ENCODE data around the gene LIPC.

The LIPC gene

DNA sequence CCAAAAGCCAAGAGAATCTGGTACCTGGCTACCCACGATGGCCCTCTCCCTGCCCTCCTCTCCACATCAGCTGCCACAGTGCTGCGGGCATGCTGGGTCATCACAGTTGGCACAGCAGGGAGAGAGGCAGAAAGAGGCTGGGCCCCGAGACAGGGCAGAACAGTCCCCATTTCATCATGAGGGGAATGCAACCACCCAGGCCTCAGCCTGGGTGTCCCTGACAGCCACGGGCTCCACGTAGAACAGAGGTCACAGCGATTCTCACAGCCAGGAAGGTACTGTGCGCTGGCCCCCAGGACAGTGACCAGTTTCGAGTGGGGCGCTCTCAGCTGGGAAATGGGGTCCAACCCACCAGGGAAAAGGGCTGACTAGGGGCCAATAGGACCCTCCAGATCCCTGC is 6.3 kb downstream of the LIPC start:
- H3K4me3 Mint-ChIP-seq, result no peak overlapping the region
- H3K27me3 Mint-ChIP-seq, result no peaks in the 10 kb centered on the region
- no peaks in the 10 kb centered on the region for H3K9me3 Mint-ChIP-seq
- H3K27ac Mint-ChIP-seq, result no peak overlapping the region
- H3K4me1 Mint-ChIP-seq, result peaks cover 21% of the 10 kb centered on the region
- H3K36me3 Mint-ChIP-seq, result no peaks in the 10 kb centered on the region

DNA sequence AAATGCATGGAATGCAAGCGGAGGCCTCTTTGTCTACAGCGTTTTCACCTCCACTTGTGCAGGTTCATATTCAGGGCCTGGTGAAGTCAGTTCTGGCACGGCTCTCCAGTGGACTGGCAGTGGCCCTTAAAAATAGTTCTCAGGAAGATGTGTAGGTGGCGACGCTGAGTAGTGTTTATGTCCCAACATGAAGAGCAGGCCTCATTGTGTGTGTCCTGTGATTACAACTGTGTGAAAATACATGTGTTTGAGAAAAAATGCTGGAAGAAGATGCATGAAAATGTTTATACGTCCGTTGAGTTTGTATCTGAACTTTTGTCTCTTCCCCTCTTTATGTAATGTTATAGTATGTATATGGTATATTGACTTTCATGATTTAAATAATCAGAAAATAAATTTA is 7.2 kb downstream of the LIPC start:
- Mint-ChIP-seq H3K27me3 (no peaks in the 10 kb centered on the region), H3K36me3 (no peaks in the 10 kb centered on the region), H3K4me1 (peaks cover 27% of the 10 kb centered on the region), H3K4me3 (no peak overlapping the region), H3K9me3 (no peaks in the 10 kb centered on the region), H3K27ac (no peak overlapping the region)

DNA sequence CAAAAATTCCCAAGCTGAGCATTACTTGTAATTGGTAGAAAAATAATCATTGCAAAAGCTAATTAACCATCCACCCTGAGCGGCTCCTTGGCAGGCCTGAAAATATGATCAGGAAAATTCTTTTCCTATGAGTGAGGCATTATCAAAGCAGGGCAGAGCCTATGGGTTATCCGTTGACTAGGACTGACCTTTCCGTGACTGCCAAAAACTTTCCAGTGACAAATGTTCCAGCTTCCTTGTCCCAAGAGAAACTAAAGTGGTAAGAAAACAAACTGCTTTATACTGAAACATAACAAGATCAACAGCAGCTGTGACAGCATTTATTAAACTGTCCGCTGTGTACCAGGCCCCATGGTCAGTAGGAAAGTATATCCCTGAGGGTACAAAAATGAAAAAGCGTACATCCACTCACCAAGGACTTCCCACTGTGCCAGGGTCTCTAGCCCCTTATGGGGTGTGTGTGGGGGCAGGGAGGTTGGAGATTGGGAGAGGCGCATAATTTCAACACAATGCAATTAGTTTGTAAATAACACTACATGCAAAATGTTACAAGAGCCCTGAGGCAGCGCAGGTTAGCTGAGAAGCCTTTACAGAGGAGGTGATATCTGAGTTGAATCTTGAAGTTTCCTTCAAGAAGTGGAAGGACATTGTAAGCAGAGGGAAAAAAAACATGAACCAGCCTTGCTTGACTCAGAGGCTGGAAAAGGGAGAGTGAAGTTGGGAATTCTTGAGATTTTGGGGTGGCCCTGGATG is 8.5 kb downstream of the LIPC start:
- peaks cover 31% of the 10 kb centered on the region for H3K4me1 Mint-ChIP-seq
- no peak overlapping the region for H3K4me3 Mint-ChIP-seq
- H3K27me3 Mint-ChIP-seq, result no peaks in the 10 kb centered on the region
- no peaks in the 10 kb centered on the region for H3K9me3 Mint-ChIP-seq
- H3K36me3 Mint-ChIP-seq, result no peaks in the 10 kb centered on the region
- H3K27ac Mint-ChIP-seq, result peak overlapping the region; percentile 46

DNA sequence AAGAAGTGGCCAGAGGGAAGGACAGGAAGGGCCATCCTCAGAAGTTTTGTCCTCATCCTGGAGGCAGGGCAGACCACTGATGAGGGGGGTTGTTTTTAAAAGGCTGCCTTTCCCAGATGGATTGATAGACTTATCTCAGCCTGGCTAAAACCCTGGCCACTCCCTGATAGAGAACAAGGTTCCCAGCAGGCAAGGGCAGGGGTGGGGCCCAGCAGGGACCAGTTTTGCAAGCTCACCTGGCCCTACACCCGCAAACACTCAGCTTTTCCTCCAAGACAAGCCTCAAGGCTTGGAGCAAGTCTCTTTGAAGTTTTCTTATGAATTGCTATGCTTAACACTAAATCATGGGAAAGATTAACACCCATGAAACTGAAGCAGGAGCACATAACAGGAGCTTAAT is 9.1 kb downstream of the LIPC start:
- Mint-ChIP-seq H3K27ac (no peak overlapping the region), H3K9me3 (no peaks in the 10 kb centered on the region), H3K36me3 (no peaks in the 10 kb centered on the region), H3K4me3 (no peak overlapping the region), H3K27me3 (no peaks in the 10 kb centered on the region), H3K4me1 (peaks cover 31% of the 10 kb centered on the region)

DNA sequence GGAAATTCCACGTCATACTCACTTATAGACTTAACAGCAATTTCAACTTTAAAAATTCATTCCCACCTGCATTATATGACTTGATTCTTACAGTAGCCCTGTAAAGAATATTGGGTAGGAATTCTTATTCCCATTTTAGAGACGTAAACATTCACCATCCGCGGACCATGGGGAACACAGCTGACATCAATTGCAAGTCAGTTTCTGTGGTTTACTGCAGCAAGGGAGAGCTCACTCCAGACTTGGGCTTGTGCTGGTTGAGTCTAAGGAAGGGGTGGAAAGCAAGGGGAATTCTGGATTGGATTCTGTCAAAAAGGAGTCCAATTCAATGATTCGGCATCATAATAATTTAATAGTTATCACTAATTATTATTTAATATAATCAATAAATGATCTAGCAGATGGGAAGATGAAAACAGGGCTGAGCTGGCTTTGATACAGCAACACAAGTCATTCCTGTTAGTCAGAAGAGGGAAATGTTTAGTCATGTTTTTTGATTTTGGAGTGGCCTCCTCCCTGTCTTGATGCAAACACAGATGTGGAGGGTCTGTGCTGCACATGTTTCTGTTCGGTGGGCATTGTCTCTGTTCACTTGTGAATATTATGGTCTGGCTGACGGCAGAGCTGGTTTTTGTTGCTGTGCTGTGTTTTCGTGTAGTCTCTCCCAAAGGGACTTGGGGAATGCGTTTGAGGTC is 9.7 kb downstream of the LIPC start:
- Mint-ChIP-seq H3K27ac (no peak overlapping the region), H3K36me3 (no peaks in the 10 kb centered on the region), H3K27me3 (no peaks in the 10 kb centered on the region), H3K4me1 (peaks cover 31% of the 10 kb centered on the region), H3K4me3 (no peak overlapping the region), H3K9me3 (no peaks in the 10 kb centered on the region)

DNA sequence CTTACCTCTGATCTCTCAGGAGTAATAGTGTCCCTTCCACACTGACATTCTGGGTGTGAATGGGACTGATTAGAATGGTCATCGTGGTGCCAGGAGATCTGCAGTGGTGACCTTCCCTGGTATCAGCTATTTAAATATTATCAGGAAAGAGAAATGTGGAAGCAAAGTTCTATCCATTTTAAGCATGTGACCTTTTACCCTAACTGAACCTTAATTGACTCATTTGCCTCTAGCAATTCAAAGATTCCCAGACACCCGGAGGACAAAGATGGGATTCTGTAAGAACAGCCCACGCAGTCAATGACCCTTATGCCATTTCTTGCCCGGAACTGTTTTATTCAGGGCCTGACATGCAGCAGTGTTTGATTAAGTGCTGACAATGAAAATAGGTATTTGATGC is 10.3 kb downstream of the LIPC start:
- H3K27me3 Mint-ChIP-seq, result no peaks in the 10 kb centered on the region
- H3K27ac Mint-ChIP-seq, result peak overlapping the region; percentile 7
- H3K4me3 Mint-ChIP-seq, result no peak overlapping the region
- no peaks in the 10 kb centered on the region for H3K36me3 Mint-ChIP-seq
- no peaks in the 10 kb centered on the region for H3K9me3 Mint-ChIP-seq
- H3K4me1 Mint-ChIP-seq, result peaks cover 33% of the 10 kb centered on the region

DNA sequence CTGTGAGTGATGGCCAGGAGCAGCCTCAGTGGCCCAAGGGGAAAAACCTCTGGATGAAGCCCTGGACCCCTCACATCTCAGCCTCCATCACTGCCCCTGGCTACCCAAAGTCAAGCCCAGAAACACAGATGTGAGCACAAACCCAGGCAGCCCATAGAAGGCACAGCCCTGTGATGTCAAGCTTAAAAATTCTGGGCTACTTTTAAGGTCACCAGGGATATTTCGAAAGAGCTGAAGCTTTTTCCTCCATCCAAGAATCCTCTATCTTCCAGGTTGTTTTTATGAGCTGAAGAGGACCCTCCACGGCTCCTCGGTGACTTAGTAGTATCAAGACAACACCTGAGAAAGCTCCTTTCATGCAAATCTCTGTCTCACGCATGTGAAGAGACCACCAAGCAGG is 11.5 kb downstream of the LIPC start:
- H3K4me3 Mint-ChIP-seq, result no peak overlapping the region
- peaks cover 36% of the 10 kb centered on the region for H3K4me1 Mint-ChIP-seq
- no peaks in the 10 kb centered on the region for H3K9me3 Mint-ChIP-seq
- H3K27ac Mint-ChIP-seq, result peak overlapping the region; percentile 39
- H3K27me3 Mint-ChIP-seq, result no peaks in the 10 kb centered on the region
- no peaks in the 10 kb centered on the region for H3K36me3 Mint-ChIP-seq

DNA sequence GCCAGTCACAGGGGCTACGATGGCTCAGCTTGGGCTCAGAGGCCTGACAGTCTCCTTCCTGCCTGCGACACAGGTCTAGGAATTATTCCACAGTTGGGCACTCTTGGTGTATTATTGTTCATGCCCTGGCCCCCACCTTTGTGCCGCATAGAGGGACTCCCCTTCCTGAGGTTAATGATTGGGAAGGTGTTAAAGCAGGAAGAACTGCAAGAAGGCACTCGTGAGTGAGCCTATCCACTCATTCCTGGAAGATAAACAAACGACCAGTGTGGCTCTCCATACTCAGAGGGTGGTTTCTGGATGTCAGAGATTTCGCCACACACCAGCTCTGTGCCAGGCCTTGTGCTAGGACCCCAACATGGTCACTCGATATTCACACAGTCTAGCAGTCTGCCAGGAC is 12.3 kb downstream of the LIPC start:
- H3K27ac Mint-ChIP-seq, result no peak overlapping the region

DNA sequence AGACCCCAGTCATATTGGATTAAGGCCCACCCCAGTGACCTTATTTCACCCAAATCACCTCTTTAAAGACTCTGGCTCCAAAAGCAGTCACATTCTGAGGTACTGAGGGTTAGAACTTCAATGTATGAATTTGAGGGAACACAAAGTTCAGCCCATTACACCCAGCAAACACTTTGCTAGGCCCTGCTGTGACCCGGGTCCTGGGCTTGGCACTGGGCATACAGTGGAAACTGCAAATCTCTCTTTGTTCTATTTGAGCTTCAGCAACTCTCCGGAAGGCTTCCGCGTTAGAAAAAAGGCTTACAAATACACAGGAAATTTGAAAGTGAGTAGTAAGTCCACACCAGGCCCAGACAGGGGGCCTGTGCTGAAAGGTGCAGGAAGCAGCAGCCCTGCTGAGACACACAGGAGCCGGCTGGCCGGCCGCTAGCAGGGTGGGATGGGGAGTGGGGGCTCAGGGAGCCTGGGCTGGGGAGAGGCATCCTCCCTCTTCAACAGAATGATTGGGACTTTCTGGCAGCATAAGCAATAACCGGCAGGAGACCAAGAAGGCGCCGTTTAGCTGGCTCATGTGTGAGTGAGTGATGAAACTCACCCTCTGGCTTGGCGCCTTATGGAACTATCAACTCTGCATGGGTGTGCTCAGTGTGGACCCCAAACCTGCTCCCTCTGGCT is 13.0 kb downstream of the LIPC start:
- Mint-ChIP-seq H3K9me3 (no peaks in the 10 kb centered on the region), H3K4me3 (no peak overlapping the region)

More for the DNA sequence above, 12.3 kb downstream of the LIPC start:
- H3K27me3 Mint-ChIP-seq, result no peaks in the 10 kb centered on the region
- H3K4me3 Mint-ChIP-seq, result no peak overlapping the region
- no peaks in the 10 kb centered on the region for H3K9me3 Mint-ChIP-seq
- peaks cover 33% of the 10 kb centered on the region for H3K4me1 Mint-ChIP-seq
- no peaks in the 10 kb centered on the region for H3K36me3 Mint-ChIP-seq

DNA sequence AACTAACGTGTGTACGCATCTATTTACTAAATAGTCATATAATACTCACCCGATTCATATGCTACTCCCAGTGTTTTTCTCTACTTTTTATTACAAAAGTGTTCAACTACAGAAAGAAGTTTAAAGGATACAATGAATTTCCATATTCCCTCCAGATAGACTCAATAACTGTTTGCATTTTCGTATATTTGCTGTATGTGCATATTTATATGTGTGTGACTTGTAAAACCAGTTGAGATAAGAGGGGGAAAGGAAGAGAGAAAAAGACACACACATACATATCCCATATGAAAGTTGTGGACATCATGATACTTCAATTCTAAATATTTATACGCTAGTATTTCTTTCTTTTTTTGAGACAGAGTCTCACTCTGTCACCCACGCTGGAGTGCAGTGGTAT is 14.1 kb downstream of the LIPC start:
- no peak overlapping the region for H3K4me3 Mint-ChIP-seq

More for the DNA sequence above, 13.0 kb downstream of the LIPC start:
- H3K27me3 Mint-ChIP-seq, result no peaks in the 10 kb centered on the region
- peaks cover 31% of the 10 kb centered on the region for H3K4me1 Mint-ChIP-seq
- H3K27ac Mint-ChIP-seq, result no peak overlapping the region
- no peaks in the 10 kb centered on the region for H3K36me3 Mint-ChIP-seq

DNA sequence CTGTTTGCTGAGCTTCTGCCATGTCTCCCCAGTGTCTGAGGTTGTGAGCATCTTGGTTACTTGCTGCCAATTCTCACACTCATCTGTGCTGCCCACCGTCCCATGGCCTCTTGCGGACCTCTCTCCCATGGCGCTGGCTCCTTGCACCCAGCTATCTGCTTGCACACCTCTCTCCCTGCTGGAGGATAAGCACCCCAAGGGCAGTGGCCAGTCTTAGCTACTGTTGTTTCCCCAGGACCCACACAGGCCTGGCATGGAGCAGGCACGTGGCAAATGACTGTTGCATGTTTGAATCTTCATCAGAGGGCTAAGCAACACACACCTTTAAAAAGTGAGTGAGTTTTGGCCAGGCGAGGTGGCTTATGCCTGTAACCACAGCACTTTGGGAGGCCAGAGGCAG is 14.7 kb downstream of the LIPC start:
- H3K36me3 Mint-ChIP-seq, result no peaks in the 10 kb centered on the region
- no peak overlapping the region for H3K4me3 Mint-ChIP-seq
- H3K9me3 Mint-ChIP-seq, result no peaks in the 10 kb centered on the region
- H3K27ac Mint-ChIP-seq, result peak overlapping the region; percentile 57
- H3K4me1 Mint-ChIP-seq, result peaks cover 20% of the 10 kb centered on the region
- no peaks in the 10 kb centered on the region for H3K27me3 Mint-ChIP-seq

More for the DNA sequence above, 14.1 kb downstream of the LIPC start:
- Mint-ChIP-seq H3K36me3 (no peaks in the 10 kb centered on the region), H3K27ac (no peak overlapping the region), H3K27me3 (no peaks in the 10 kb centered on the region), H3K9me3 (no peaks in the 10 kb centered on the region), H3K4me1 (peaks cover 25% of the 10 kb centered on the region)

DNA sequence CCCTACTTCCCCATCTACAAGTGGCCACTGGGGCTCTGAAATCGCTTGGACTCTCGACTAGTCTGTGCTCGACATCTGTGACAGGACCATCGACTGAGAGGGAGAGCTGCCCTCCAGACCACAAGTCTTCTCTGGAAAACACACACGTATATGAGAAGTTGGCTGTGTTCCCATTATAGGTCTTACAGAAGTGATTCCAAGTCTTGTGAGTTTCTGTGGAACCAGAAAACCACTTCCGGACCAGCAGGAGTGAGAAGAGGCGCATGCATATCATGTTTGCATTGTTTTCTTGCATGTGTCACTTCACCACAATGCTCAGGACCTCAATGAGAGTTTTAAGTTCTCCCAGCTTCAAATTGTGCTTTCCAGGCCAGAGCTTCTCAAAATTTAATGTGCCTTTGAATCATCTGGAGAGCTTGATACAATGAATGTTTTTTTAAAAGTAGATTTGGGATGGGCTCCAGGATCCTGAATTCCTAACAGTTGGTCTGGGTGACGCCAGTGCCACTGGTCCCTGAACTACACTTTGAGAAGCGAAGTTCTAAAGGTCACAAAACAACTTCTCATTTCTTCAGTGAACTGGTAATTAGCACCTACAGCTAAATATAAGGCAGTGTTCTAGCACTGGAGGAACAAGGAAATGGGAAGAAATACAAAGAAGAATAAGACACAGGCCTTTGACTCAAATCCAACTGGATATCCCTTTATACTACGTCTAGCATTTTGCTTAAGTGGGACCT is 15.7 kb downstream of the LIPC start:
- Mint-ChIP-seq H3K9me3 (no peaks in the 10 kb centered on the region), H3K27ac (no peak overlapping the region), H3K4me1 (peaks cover 15% of the 10 kb centered on the region), H3K36me3 (no peaks in the 10 kb centered on the region), H3K27me3 (no peaks in the 10 kb centered on the region), H3K4me3 (peak overlapping the region; percentile 3)

DNA sequence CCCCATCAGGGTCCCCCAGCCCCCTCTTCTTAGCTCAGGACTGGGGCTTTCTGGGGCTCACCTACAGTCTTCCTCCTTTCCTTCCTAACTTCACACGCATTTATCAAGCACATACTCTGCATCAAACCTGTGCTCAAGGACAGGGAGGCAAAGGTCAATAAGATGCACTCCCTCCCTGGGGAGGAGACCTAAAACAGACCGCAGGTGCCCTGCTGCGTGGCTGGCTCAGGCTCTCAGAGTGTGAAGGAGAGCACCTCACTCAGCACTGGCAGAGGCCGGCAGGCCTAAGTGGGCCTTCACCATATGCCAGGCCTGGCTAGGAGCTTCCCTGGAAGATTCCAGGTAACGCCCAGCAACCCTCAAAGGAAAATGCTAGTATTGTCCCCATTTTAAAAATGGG is 16.5 kb downstream of the LIPC start:
- H3K36me3 Mint-ChIP-seq, result peaks cover 3% of the 10 kb centered on the region
- H3K4me3 Mint-ChIP-seq, result no peak overlapping the region
- H3K4me1 Mint-ChIP-seq, result peaks cover 20% of the 10 kb centered on the region
- H3K27ac Mint-ChIP-seq, result no peak overlapping the region
- no peaks in the 10 kb centered on the region for H3K27me3 Mint-ChIP-seq
- no peaks in the 10 kb centered on the region for H3K9me3 Mint-ChIP-seq

DNA sequence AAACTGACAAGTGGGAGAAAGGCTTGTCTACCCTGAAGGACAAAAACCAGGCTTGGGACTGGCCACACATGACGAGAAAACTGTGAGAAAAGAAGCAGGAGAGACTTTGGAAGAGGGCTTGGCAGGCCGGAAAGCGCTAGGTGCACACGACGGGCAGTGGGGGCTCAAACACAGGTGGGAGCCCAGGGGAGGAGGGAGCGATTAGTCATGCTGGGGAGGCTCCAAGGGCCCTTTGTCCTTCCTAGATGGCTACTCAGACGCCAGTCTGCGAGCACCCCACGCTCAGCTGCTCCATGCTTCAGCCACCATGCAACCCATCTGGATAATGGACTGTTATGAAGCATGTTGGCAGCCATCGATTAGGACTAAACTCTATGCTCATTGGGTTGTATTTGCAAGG is 17.1 kb downstream of the LIPC start:
- no peak overlapping the region for H3K4me3 Mint-ChIP-seq
- H3K9me3 Mint-ChIP-seq, result no peaks in the 10 kb centered on the region
- peaks cover 3% of the 10 kb centered on the region for H3K36me3 Mint-ChIP-seq
- peaks cover 19% of the 10 kb centered on the region for H3K4me1 Mint-ChIP-seq
- H3K27ac Mint-ChIP-seq, result no peak overlapping the region
- H3K27me3 Mint-ChIP-seq, result no peaks in the 10 kb centered on the region

DNA sequence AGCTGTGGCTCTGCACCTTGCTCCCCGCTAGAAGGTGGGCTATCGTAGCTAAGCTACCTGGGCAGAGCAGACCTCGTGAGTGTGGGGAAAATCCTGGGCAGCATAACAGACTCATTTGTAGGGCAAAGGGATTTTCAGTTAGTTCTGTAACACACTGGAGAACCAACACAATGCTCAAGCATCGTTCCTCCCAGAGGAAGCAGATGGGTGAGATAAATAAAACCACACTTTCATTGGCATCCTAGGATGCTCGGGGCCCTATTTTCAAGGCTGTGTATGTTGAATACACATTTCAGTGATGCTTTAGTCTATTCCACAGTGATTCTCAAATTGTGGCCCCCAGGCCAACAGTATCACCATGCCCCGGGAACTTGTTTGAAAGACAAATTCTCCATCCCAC is 20.0 kb downstream of the LIPC start:
- Mint-ChIP-seq H3K9me3 (no peaks in the 10 kb centered on the region), H3K36me3 (peaks cover 3% of the 10 kb centered on the region), H3K4me1 (peaks cover 27% of the 10 kb centered on the region), H3K4me3 (no peak overlapping the region), H3K27me3 (no peaks in the 10 kb centered on the region), H3K27ac (no peak overlapping the region)
